ENCODE measurements around the gene ZNRF4.

ZNRF4 gene

DNA sequence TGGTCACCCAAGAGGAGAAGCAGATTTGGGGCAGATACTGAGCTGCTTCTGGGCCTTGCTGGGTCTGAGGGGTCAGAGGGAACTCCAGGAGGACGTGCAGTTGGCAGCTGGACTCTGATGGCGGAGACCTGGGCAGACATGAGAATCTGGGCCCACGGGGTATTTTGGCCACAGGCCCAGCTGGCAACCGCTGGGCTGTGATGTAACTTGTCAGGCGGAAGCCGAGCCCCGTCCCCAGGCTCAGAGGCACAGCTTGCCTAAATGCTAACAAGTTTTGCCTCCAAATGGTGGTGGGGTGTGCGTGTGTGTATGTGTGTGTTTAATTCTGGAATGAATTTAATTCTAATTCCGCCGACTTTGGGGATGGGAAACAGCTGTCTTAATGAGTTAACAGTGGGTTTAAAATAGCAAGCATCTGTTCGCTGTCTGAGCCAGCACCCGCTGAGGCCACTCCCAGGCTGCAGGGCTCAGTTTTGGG is 11.6 kb downstream of the ZNRF4 start:
- Histone ChIP-seq H3K36me3 (replicated peaks) (no peaks in the 10 kb centered on the region), H3K4me3 (ENCODE audit: low read depth, low read length) (no peak overlapping the region), H3K27ac (no peak overlapping the region), H3K27me3 (replicated peaks) (peaks cover 14% of the 10 kb centered on the region)
- in situ Hi-C loops (cut with HindIII; ENCODE audit: low pct_ligation_motif_present, low sequenced_read_pairs), result no loop called here
- DNase-seq, result no peak
- TF ChIP-seq, protein P1, sequence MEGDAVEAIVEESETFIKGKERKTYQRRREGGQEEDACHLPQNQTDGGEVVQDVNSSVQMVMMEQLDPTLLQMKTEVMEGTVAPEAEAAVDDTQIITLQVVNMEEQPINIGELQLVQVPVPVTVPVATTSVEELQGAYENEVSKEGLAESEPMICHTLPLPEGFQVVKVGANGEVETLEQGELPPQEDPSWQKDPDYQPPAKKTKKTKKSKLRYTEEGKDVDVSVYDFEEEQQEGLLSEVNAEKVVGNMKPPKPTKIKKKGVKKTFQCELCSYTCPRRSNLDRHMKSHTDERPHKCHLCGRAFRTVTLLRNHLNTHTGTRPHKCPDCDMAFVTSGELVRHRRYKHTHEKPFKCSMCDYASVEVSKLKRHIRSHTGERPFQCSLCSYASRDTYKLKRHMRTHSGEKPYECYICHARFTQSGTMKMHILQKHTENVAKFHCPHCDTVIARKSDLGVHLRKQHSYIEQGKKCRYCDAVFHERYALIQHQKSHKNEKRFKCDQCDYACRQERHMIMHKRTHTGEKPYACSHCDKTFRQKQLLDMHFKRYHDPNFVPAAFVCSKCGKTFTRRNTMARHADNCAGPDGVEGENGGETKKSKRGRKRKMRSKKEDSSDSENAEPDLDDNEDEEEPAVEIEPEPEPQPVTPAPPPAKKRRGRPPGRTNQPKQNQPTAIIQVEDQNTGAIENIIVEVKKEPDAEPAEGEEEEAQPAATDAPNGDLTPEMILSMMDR (IDR thresholded peaks at IDR 0.05; ENCODE audit: low read depth, low read length, missing control alignments), result no peak

DNA sequence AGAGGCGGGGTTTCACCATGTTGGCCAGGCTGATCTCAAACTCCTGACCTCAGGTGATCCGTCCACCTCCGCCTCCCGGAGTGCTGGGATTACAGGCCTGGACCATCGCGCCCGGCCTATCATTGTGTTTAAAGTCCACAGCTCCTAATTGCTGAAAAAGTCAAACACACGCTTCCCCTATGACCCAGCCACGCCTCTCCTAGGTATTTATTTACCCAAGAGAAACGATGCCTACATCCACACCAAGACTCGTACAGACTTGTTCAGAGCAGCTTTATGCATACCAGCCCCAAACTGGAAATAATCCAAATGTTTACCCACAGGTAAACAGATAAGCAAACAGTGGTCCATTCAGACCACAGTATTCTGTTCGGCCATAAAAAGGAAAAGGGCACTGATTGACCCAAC is 15.1 kb downstream of the ZNRF4 start:
- no peak for DNase-seq
- Histone ChIP-seq H3K4me3 (ENCODE audit: low read depth, low read length) (no peak overlapping the region), H3K27ac (no peak overlapping the region), H3K27me3 (replicated peaks) (peaks cover 14% of the 10 kb centered on the region), H3K36me3 (replicated peaks) (no peaks in the 10 kb centered on the region)
- in situ Hi-C loops (cut with HindIII; ENCODE audit: low pct_ligation_motif_present, low sequenced_read_pairs), result no loop called here
- TF ChIP-seq, protein P1 (IDR thresholded peaks at IDR 0.05; ENCODE audit: low read depth, low read length, missing control alignments), result no peak

DNA sequence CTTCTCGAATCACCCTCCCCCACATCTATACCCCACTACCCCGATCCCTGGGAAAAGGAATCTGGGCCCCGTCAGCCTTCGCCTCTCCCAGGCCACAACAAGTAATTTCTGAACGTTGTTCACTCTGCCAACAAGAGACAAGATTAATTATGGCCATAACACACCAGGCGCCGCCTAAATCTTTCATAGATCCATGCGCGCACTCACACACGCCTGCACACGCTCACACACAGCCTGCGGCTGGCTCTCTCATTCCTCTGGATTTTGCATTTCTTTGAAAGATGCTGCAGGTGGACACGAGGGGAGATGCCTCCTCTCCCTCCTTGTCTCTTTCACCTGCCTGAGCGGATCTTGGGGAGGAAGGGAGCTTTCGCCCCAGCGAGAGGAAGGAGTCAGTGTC is 17.1 kb downstream of the ZNRF4 start:
- Histone ChIP-seq H3K36me3 (replicated peaks) (no peaks in the 10 kb centered on the region), H3K4me3 (ENCODE audit: low read depth, low read length) (no peak overlapping the region), H3K27ac (no peak overlapping the region), H3K27me3 (replicated peaks) (no peaks in the 10 kb centered on the region)
- in situ Hi-C loops (cut with HindIII; ENCODE audit: low pct_ligation_motif_present, low sequenced_read_pairs), result no loop called here
- TF ChIP-seq, protein P1 (IDR thresholded peaks at IDR 0.05; ENCODE audit: low read depth, low read length, missing control alignments), result no peak
- no peak for DNase-seq

DNA sequence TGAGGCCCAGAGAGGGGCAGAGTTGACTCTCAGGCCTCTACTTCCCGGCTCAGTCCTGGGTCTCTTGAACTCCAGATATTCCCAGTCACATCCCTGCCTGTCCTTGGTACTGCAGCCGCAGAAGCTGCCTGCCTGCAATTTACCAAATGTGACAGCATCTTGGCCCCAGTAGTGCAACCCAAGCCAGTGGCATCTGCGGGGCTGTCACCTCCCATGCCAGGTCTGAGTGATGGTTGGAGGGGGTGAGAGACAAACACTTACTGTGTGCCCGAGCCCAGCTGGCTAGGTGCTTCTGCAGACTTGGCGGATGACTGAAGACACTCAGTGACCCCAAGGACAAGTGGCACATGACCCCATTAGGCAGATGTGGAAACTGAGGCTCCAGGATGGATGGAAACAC is 18.4 kb downstream of the ZNRF4 start:
- in situ Hi-C loops (cut with HindIII; ENCODE audit: low pct_ligation_motif_present, low sequenced_read_pairs), result no loop called here
- TF ChIP-seq, protein P1 (IDR thresholded peaks at IDR 0.05; ENCODE audit: low read depth, low read length, missing control alignments), result no peak
- no peaks in the 10 kb centered on the region for H3K36me3 ChIP-seq (replicated peaks)
- peaks cover 11% of the 10 kb centered on the region for H3K27me3 ChIP-seq (replicated peaks)
- H3K27ac ChIP-seq, result no peak overlapping the region
- no peak for DNase-seq
- no peak overlapping the region for H3K4me3 ChIP-seq (ENCODE audit: low read depth, low read length)

DNA sequence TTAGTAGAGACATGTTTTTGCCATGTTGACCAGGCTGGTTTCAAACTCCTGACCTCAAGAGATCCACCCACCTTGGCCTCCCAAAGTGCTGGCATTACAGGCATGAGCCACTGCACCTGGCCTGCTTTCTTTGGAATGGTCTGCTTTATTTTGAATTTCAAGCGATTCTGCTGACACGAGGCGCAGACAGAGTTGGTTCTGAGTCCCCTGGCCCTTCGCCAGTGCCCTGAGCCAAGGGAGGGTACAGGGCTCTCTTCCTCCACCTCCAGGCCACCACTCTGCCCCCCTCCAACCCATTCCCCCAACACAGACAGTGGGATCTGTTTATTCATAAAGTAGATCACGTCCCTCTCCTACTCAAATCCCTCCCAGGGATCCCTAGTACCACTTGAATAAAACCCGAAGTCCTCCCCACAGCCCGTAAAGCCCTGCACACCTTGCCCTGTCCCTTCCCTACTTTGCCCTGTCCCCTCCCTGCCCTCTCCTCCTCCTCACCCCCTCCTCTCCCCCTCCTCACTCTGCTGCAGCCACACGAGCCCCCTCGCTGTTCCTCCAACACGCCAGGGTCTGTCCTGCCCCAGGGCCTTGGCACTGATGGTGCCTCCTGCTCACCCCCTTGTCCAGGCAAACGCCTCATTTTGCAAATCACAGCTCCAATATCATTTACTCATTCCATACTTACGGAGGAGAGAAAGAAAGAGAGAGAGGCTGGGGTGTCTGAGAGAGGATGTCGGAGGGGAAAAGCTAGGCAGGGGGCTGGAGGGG is 22.4 kb downstream of the ZNRF4 start:
- H3K4me3 ChIP-seq (ENCODE audit: low read depth, low read length), result no peak overlapping the region
- DNase-seq, result no peak
- peaks cover 18% of the 10 kb centered on the region for H3K27me3 ChIP-seq (replicated peaks)
- H3K27ac ChIP-seq, result no peak overlapping the region
- H3K36me3 ChIP-seq (replicated peaks), result no peaks in the 10 kb centered on the region
- in situ Hi-C loops (cut with HindIII; ENCODE audit: low pct_ligation_motif_present, low sequenced_read_pairs), result no loop called here
- TF ChIP-seq, protein P1 (IDR thresholded peaks at IDR 0.05; ENCODE audit: low read depth, low read length, missing control alignments), result no peak
